ENCODE results near the gene GALNS.

GALNS gene

GRCh38 chr16:88862968-88863367 lies 6.2 kb upstream of the GALNS start:
- no peak overlapping the region for H3K4me3 Mint-ChIP-seq
- H3K4me1 Mint-ChIP-seq (ENCODE audit: low read depth), result peaks cover 12% of the 10 kb centered on the region
- no peak overlapping the region for H3K27ac Mint-ChIP-seq
- no peaks in the 10 kb centered on the region for H3K9me3 Mint-ChIP-seq
- H3K36me3 Mint-ChIP-seq (ENCODE audit: low read depth), result peaks cover 49% of the 10 kb centered on the region
- no peaks in the 10 kb centered on the region for H3K27me3 Mint-ChIP-seq
- DNase-seq, result no peak

- Mint-ChIP-seq H3K9me3 (no peaks in the 10 kb centered on the region), H3K4me3 (no peak overlapping the region)
Observed at GRCh38 chr16:88861359-88861758, 4.6 kb upstream of the GALNS start.

GRCh38 chr16:88859381-88860091 lies 2.8 kb upstream of the GALNS start:
- Mint-ChIP-seq H3K27me3 (no peaks in the 10 kb centered on the region), H3K9me3 (no peaks in the 10 kb centered on the region), H3K27ac (no peak overlapping the region), H3K4me3 (no peak overlapping the region), H3K36me3 (ENCODE audit: low read depth) (peaks cover 60% of the 10 kb centered on the region), H3K4me1 (ENCODE audit: low read depth) (peaks cover 31% of the 10 kb centered on the region)
- no peak for DNase-seq

More at GRCh38 chr16:88861359-88861758, 4.6 kb upstream of the GALNS start:
- DNase-seq, result no peak
- peaks cover 60% of the 10 kb centered on the region for H3K36me3 Mint-ChIP-seq (ENCODE audit: low read depth)
- H3K27me3 Mint-ChIP-seq, result no peaks in the 10 kb centered on the region
- peaks cover 16% of the 10 kb centered on the region for H3K4me1 Mint-ChIP-seq (ENCODE audit: low read depth)
- H3K27ac Mint-ChIP-seq, result no peak overlapping the region

GRCh38 chr16:88857728-88858339 lies 1.1 kb upstream of the GALNS start:
- H3K27ac Mint-ChIP-seq, result peak overlapping the region; percentile 96
- peaks cover 33% of the 10 kb centered on the region for H3K4me1 Mint-ChIP-seq (ENCODE audit: low read depth)
- no peaks in the 10 kb centered on the region for H3K9me3 Mint-ChIP-seq
- no peaks in the 10 kb centered on the region for H3K27me3 Mint-ChIP-seq
- peak overlapping the region; percentile 98 for H3K4me3 Mint-ChIP-seq
- peak; percentile 83 for DNase-seq
- peaks cover 57% of the 10 kb centered on the region for H3K36me3 Mint-ChIP-seq (ENCODE audit: low read depth)

- H3K4me1 Mint-ChIP-seq (ENCODE audit: low read depth), result peaks cover 33% of the 10 kb centered on the region
Observed at GRCh38 chr16:88856122-88856827, 472 bp downstream of the GALNS start.

GRCh38 chr16:88855736-88856121 lies 1.0 kb downstream of the GALNS start:
- Mint-ChIP-seq H3K27me3 (no peaks in the 10 kb centered on the region), H3K4me1 (ENCODE audit: low read depth) (peaks cover 33% of the 10 kb centered on the region), H3K4me3 (peak overlapping the region; percentile 78), H3K27ac (peak overlapping the region; percentile 80), H3K36me3 (ENCODE audit: low read depth) (peaks cover 38% of the 10 kb centered on the region), H3K9me3 (no peaks in the 10 kb centered on the region)
- no peak for DNase-seq

More at GRCh38 chr16:88856122-88856827, 472 bp downstream of the GALNS start:
- Mint-ChIP-seq H3K27me3 (no peaks in the 10 kb centered on the region), H3K4me3 (peak overlapping the region; percentile 98), H3K9me3 (no peaks in the 10 kb centered on the region), H3K36me3 (ENCODE audit: low read depth) (peaks cover 42% of the 10 kb centered on the region), H3K27ac (peak overlapping the region; percentile 80)
- DNase-seq, result peak; percentile 47

- no peaks in the 10 kb centered on the region for H3K9me3 Mint-ChIP-seq
- peak overlapping the region; percentile 78 for H3K4me3 Mint-ChIP-seq
- H3K27me3 Mint-ChIP-seq, result no peaks in the 10 kb centered on the region
- peaks cover 33% of the 10 kb centered on the region for H3K4me1 Mint-ChIP-seq (ENCODE audit: low read depth)
- H3K27ac Mint-ChIP-seq, result peak overlapping the region; percentile 19
- no peak for DNase-seq
- peaks cover 32% of the 10 kb centered on the region for H3K36me3 Mint-ChIP-seq (ENCODE audit: low read depth)
Observed at GRCh38 chr16:88855176-88855575, 1.6 kb downstream of the GALNS start.

- H3K27me3 Mint-ChIP-seq, result no peaks in the 10 kb centered on the region
- H3K9me3 Mint-ChIP-seq, result no peaks in the 10 kb centered on the region
- DNase-seq, result peak; percentile 47
- H3K4me1 Mint-ChIP-seq (ENCODE audit: low read depth), result peaks cover 33% of the 10 kb centered on the region
- H3K27ac Mint-ChIP-seq, result peak overlapping the region; percentile 19
- peaks cover 27% of the 10 kb centered on the region for H3K36me3 Mint-ChIP-seq (ENCODE audit: low read depth)
- H3K4me3 Mint-ChIP-seq, result peak overlapping the region; percentile 78
Observed at GRCh38 chr16:88854306-88855111, 2.2 kb downstream of the GALNS start.

GRCh38 chr16:88853325-88853941 lies 3.3 kb downstream of the GALNS start:
- Mint-ChIP-seq H3K9me3 (no peaks in the 10 kb centered on the region), H3K4me1 (ENCODE audit: low read depth) (peaks cover 26% of the 10 kb centered on the region), H3K36me3 (ENCODE audit: low read depth) (peaks cover 18% of the 10 kb centered on the region), H3K27ac (no peak overlapping the region), H3K27me3 (no peaks in the 10 kb centered on the region), H3K4me3 (no peak overlapping the region)
- no peak for DNase-seq

- no peak overlapping the region for H3K4me3 Mint-ChIP-seq
- no peaks in the 10 kb centered on the region for H3K9me3 Mint-ChIP-seq
- H3K27ac Mint-ChIP-seq, result no peak overlapping the region
- peaks cover 11% of the 10 kb centered on the region for H3K36me3 Mint-ChIP-seq (ENCODE audit: low read depth)
- H3K27me3 Mint-ChIP-seq, result no peaks in the 10 kb centered on the region
- DNase-seq, result no peak
- H3K4me1 Mint-ChIP-seq (ENCODE audit: low read depth), result peaks cover 17% of the 10 kb centered on the region
Observed at GRCh38 chr16:88851616-88852015, 5.1 kb downstream of the GALNS start.

GRCh38 chr16:88850531-88851199 lies 6.1 kb downstream of the GALNS start:
- no peak overlapping the region for H3K27ac Mint-ChIP-seq
- no peaks in the 10 kb centered on the region for H3K27me3 Mint-ChIP-seq
- no peak overlapping the region for H3K4me3 Mint-ChIP-seq
- H3K36me3 Mint-ChIP-seq (ENCODE audit: low read depth), result peaks cover 11% of the 10 kb centered on the region
- peaks cover 13% of the 10 kb centered on the region for H3K4me1 Mint-ChIP-seq (ENCODE audit: low read depth)
- no peaks in the 10 kb centered on the region for H3K9me3 Mint-ChIP-seq
- DNase-seq, result no peak

- H3K27ac Mint-ChIP-seq, result no peak overlapping the region
- peaks cover 11% of the 10 kb centered on the region for H3K36me3 Mint-ChIP-seq (ENCODE audit: low read depth)
- H3K27me3 Mint-ChIP-seq, result no peaks in the 10 kb centered on the region
- H3K4me3 Mint-ChIP-seq, result no peak overlapping the region
- no peaks in the 10 kb centered on the region for H3K9me3 Mint-ChIP-seq
- no peaks in the 10 kb centered on the region for H3K4me1 Mint-ChIP-seq (ENCODE audit: low read depth)
- DNase-seq, result no peak
Observed at GRCh38 chr16:88848557-88848956, 8.2 kb downstream of the GALNS start.

- H3K4me3 Mint-ChIP-seq, result no peak overlapping the region
Observed at GRCh38 chr16:88847654-88848053, 9.1 kb downstream of the GALNS start.

More at GRCh38 chr16:88847654-88848053, 9.1 kb downstream of the GALNS start:
- Mint-ChIP-seq H3K27me3 (no peaks in the 10 kb centered on the region), H3K4me1 (ENCODE audit: low read depth) (no peaks in the 10 kb centered on the region), H3K9me3 (no peaks in the 10 kb centered on the region), H3K27ac (no peak overlapping the region), H3K36me3 (ENCODE audit: low read depth) (peaks cover 15% of the 10 kb centered on the region)
- DNase-seq, result no peak
